NCI-H524 treated with DMSO at 0.1 percent for 48 hours (cell line): ENCODE measurements around the gene ALDH1A3.

Experiments used
- DNase-seq: peaks from one replicate; lab custom pipeline; 2025; lab: John Stamatoyannopoulos, UW

The ALDH1A3 gene

GRCh38 chr15:100881573-100882336 lies 2.1 kb downstream of the ALDH1A3 start:
- no peak for DNase-seq

GRCh38 chr15:100885116-100885515 lies 5.5 kb downstream of the ALDH1A3 start:
- no peak for DNase-seq

GRCh38 chr15:100885811-100886210 lies 6.2 kb downstream of the ALDH1A3 start:
- DNase-seq: no peak

GRCh38 chr15:100887211-100887913 lies 7.7 kb downstream of the ALDH1A3 start:
- DNase-seq: no peak

GRCh38 chr15:100889385-100890050 lies 9.9 kb downstream of the ALDH1A3 start:
- no peak for DNase-seq

- no peak for DNase-seq
These were observed 10.6 kb downstream of the ALDH1A3 start for GRCh38 chr15:100890051-100890720.

GRCh38 chr15:100890850-100891249 lies 11.2 kb downstream of the ALDH1A3 start:
- no peak for DNase-seq

- no peak for DNase-seq
These were observed 11.8 kb downstream of the ALDH1A3 start for GRCh38 chr15:100891307-100892012.

- no peak for DNase-seq
These were observed 12.4 kb downstream of the ALDH1A3 start for GRCh38 chr15:100892013-100892355.

GRCh38 chr15:100893261-100893963 lies 13.8 kb downstream of the ALDH1A3 start:
- DNase-seq: no peak

GRCh38 chr15:100893964-100894295 lies 14.3 kb downstream of the ALDH1A3 start:
- no peak for DNase-seq

GRCh38 chr15:100895721-100896120 lies 16.1 kb downstream of the ALDH1A3 start:
- DNase-seq: no peak

GRCh38 chr15:100897221-100898151 lies 17.9 kb downstream of the ALDH1A3 start:
- no peak for DNase-seq

- no peak for DNase-seq
These were observed 18.5 kb downstream of the ALDH1A3 start for GRCh38 chr15:100898152-100898490.

- no peak for DNase-seq
These were observed 19.2 kb downstream of the ALDH1A3 start for GRCh38 chr15:100898661-100899462.

- DNase-seq: no peak
These were observed 20.0 kb downstream of the ALDH1A3 start for GRCh38 chr15:100899601-100900000.

- no peak for DNase-seq
These were observed 20.6 kb downstream of the ALDH1A3 start for GRCh38 chr15:100900136-100900794.

GRCh38 chr15:100900795-100901169 lies 21.2 kb downstream of the ALDH1A3 start:
- no peak for DNase-seq

- DNase-seq: no peak
These were observed 21.7 kb downstream of the ALDH1A3 start for GRCh38 chr15:100901296-100901695.
